Activated CD8-positive, alpha-beta T cell treated with anti-CD3 and anti-CD28 coated beads, Interleukin-2, amount 10 ng/mL, durations not matched to agents 7 days and 5 days (primary cell): ENCODE results near the gene USP7. TPM values are rescaled to one million over a fixed set of nuclear protein-coding genes. Genes with fewer than 3 reads are reported as not detected.
"Not testable (repeated sequence)": the region's sequence is repeated elsewhere in the genome, so short reads cannot be mapped to it uniquely, and the experiment has no call there.

ENCODE experiments used
- ATAC-seq: fragments of 150-1000 bp; cut with Tn5 transposase; one replicate; pipeline ENCODE4 v1.10.0; 2021; ENCODE audit warnings: moderate library complexity
- CTCF ChIA-PET: fragments of 350-600 bp; sonication (Branson Sonifier 250); formaldehyde crosslinking; loops from one replicate; lab custom pipeline; 2021; ENCODE audit warnings: antibody characterized with exemption; lab: Charles Lee
- POLR2A ChIA-PET: fragments of 350-600 bp; sonication (Branson Sonifier 250); formaldehyde crosslinking; loops from one replicate; lab custom pipeline; 2021; ENCODE audit warnings: antibody characterized with exemption; lab: Charles Lee
- DNase-seq: peaks from one replicate; pipeline ENCODE4 v3.0.0-alpha.2; 2020
- H3K27ac Mint-ChIP-seq: one replicate; pipeline ENCODE4 v1.8.0; 2021; ENCODE audit warnings: mild to moderate bottlenecking, mixed read lengths
- H3K27me3 Mint-ChIP-seq: one replicate; pipeline ENCODE4 v1.8.0; 2021; ENCODE audit warnings: low read depth, mixed read lengths
- H3K36me3 Mint-ChIP-seq: one replicate; pipeline ENCODE4 v1.8.0; 2021; ENCODE audit warnings: low read depth, mixed read lengths
- H3K4me1 Mint-ChIP-seq: one replicate; pipeline ENCODE4 v1.8.0; 2021; ENCODE audit warnings: low read depth, mixed read lengths
- H3K4me3 Mint-ChIP-seq: one replicate; pipeline ENCODE4 v1.8.0; 2021; ENCODE audit warnings: mild to moderate bottlenecking, mixed read lengths
- H3K9me3 Mint-ChIP-seq: one replicate; pipeline ENCODE4 v1.8.0; 2022; ENCODE audit warnings: mixed read lengths; ENCODE audit not compliant: insufficient read depth
- total RNA-seq, 2 experiments: library from RNA; stranded (reverse); gene quantifications; one replicate each; pipeline ENCODE4 v1.2.3, GENCODE V29; 2021

Gene USP7
- total RNA-seq, 2 experiments from 2014 or later = 134 to 144 TPM

- Mint-ChIP-seq H3K4me3 (no peak overlapping the region), H3K36me3 (peaks cover 82% of the 10 kb centered on the region), H3K27ac (no peak overlapping the region), H3K27me3 (no peaks in the 10 kb centered on the region), H3K4me1 (peaks cover 62% of the 10 kb centered on the region), H3K9me3 (no peaks in the 10 kb centered on the region)
- ChIA-PET CTCF (interaction anchor here (1.3 to 3.8 kb wide), 2 partner anchors 12 to 15 kb away, joined by 3 to 24 read pairs; no protein-coding TSS in a partner anchor), POLR2A (no interaction called here)
- DNase-seq (no peak), ATAC-seq (no peak)
Observed at GRCh38 chr16:8920645-8921346, 42.9 kb downstream of the USP7 start.

GRCh38 chr16:8919934-8920462, 43.7 kb downstream of the USP7 start:
- peaks cover 86% of the 10 kb centered on the region for H3K36me3 Mint-ChIP-seq
- no peaks in the 10 kb centered on the region for H3K27me3 Mint-ChIP-seq
- peaks cover 59% of the 10 kb centered on the region for H3K4me1 Mint-ChIP-seq
- peak overlapping the region; percentile 82 for H3K27ac Mint-ChIP-seq
- H3K4me3 Mint-ChIP-seq = peak overlapping the region; percentile 20
- ChIA-PET CTCF (interaction anchor here (1.1 to 3.8 kb wide), 2 partner anchors 16 to 89 kb away, joined by 4 to 24 read pairs; no protein-coding TSS in a partner anchor), POLR2A (interaction anchor here (1.2 kb wide), 1 partner anchor 16 kb away, joined by 3 read pairs; no protein-coding TSS in a partner anchor)
- no peaks in the 10 kb centered on the region for H3K9me3 Mint-ChIP-seq
- DNase-seq (no peak), ATAC-seq (peak; percentile 35)

GRCh38 chr16:8919089-8919933, 44.4 kb downstream of the USP7 start:
- ATAC-seq = peak; percentile 49
- Mint-ChIP-seq H3K4me3 (peak overlapping the region; percentile 20), H3K27me3 (no peaks in the 10 kb centered on the region), H3K36me3 (peaks cover 86% of the 10 kb centered on the region), H3K9me3 (no peaks in the 10 kb centered on the region), H3K4me1 (peaks cover 57% of the 10 kb centered on the region), H3K27ac (peak overlapping the region; percentile 82)
- POLR2A ChIA-PET = interaction anchor here (1.2 kb wide), 1 partner anchor 17 kb away, joined by 3 read pairs; no protein-coding TSS in a partner anchor
- CTCF ChIA-PET = interaction anchor here (1.1 to 3.8 kb wide), 2 partner anchors 17 to 90 kb away, joined by 4 to 24 read pairs; no protein-coding TSS in a partner anchor
- DNase-seq = peak; percentile 28

GRCh38 chr16:8917336-8917735, 46.4 kb downstream of the USP7 start:
- H3K4me1 Mint-ChIP-seq = peaks cover 63% of the 10 kb centered on the region
- H3K27me3 Mint-ChIP-seq, H3K9me3 Mint-ChIP-seq, ATAC-seq, H3K4me3 Mint-ChIP-seq, POLR2A ChIA-PET, DNase-seq, H3K27ac Mint-ChIP-seq: not testable (repeated sequence)
- CTCF ChIA-PET = interaction anchor here (1.1 to 3.8 kb wide), 3 partner anchors 19 to 31 kb away, joined by 3 to 24 read pairs (median 15); no protein-coding TSS in a partner anchor
- peaks cover 87% of the 10 kb centered on the region for H3K36me3 Mint-ChIP-seq

GRCh38 chr16:8916541-8917225, 47.0 kb downstream of the USP7 start:
- H3K4me3 Mint-ChIP-seq = no peak overlapping the region
- ChIA-PET POLR2A (no interaction called here), CTCF (interaction anchor here (0.7 to 1.8 kb wide), 5 partner anchors 20 to 92 kb away, joined by 3 to 15 read pairs (median 3); no protein-coding TSS in a partner anchor)
- H3K27me3 Mint-ChIP-seq = no peaks in the 10 kb centered on the region
- no peaks in the 10 kb centered on the region for H3K9me3 Mint-ChIP-seq
- DNase-seq (no peak), ATAC-seq (no peak)
- H3K4me1 Mint-ChIP-seq = peaks cover 69% of the 10 kb centered on the region
- H3K27ac Mint-ChIP-seq = peak overlapping the region; percentile 6
- peaks cover 83% of the 10 kb centered on the region for H3K36me3 Mint-ChIP-seq

GRCh38 chr16:8915722-8916301, 47.9 kb downstream of the USP7 start:
- no peak for ATAC-seq
- H3K4me1 Mint-ChIP-seq = peaks cover 70% of the 10 kb centered on the region
- CTCF ChIA-PET = interaction anchor here (1.3 to 3.5 kb wide), 4 partner anchors 20 to 93 kb away, joined by 3 to 22 read pairs (median 10); no protein-coding TSS in a partner anchor
- no peak for DNase-seq
- peaks cover 83% of the 10 kb centered on the region for H3K36me3 Mint-ChIP-seq
- H3K4me3 Mint-ChIP-seq = no peak overlapping the region
- no peak overlapping the region for H3K27ac Mint-ChIP-seq
- no peaks in the 10 kb centered on the region for H3K27me3 Mint-ChIP-seq
- POLR2A ChIA-PET = no interaction called here
- no peaks in the 10 kb centered on the region for H3K9me3 Mint-ChIP-seq

- Mint-ChIP-seq H3K36me3 (peaks cover 73% of the 10 kb centered on the region), H3K27ac (peak overlapping the region; percentile 46), H3K9me3 (no peaks in the 10 kb centered on the region), H3K4me1 (peaks cover 60% of the 10 kb centered on the region), H3K27me3 (no peaks in the 10 kb centered on the region), H3K4me3 (no peak overlapping the region)
- DNase-seq (no peak), ATAC-seq (no peak)
- ChIA-PET CTCF (interaction anchor here (1.5 to 3.5 kb wide), 2 partner anchors 20 to 22 kb away, joined by 3 to 22 read pairs; no protein-coding TSS in a partner anchor), POLR2A (no interaction called here)
Observed at GRCh38 chr16:8914098-8914497, 49.6 kb downstream of the USP7 start.

- Mint-ChIP-seq H3K36me3 (peaks cover 72% of the 10 kb centered on the region), H3K27ac (peak overlapping the region; percentile 10), H3K4me1 (peaks cover 66% of the 10 kb centered on the region), H3K4me3 (no peak overlapping the region), H3K27me3 (no peaks in the 10 kb centered on the region), H3K9me3 (no peaks in the 10 kb centered on the region)
- ATAC-seq = no peak
- ChIA-PET CTCF (interaction anchor here (3.5 kb wide), 1 partner anchor 23 kb away, joined by 22 read pairs; no protein-coding TSS in a partner anchor), POLR2A (no interaction called here)
- no peak for DNase-seq
Observed at GRCh38 chr16:8912793-8913192, 50.9 kb downstream of the USP7 start.

GRCh38 chr16:8910811-8911210, 52.9 kb downstream of the USP7 start:
- H3K9me3 Mint-ChIP-seq = no peaks in the 10 kb centered on the region
- peaks cover 52% of the 10 kb centered on the region for H3K4me1 Mint-ChIP-seq
- H3K27ac Mint-ChIP-seq = peak overlapping the region; percentile 52
- H3K36me3 Mint-ChIP-seq = peaks cover 71% of the 10 kb centered on the region
- no peak for ATAC-seq
- DNase-seq = no peak
- H3K27me3 Mint-ChIP-seq = no peaks in the 10 kb centered on the region
- ChIA-PET CTCF (interaction anchor here (1.1 to 2.1 kb wide), 3 partner anchors 26 to 98 kb away, joined by 3 to 10 read pairs (median 5); no protein-coding TSS in a partner anchor), POLR2A (no interaction called here)
- no peak overlapping the region for H3K4me3 Mint-ChIP-seq

GRCh38 chr16:8908810-8909468, 54.8 kb downstream of the USP7 start:
- H3K9me3 Mint-ChIP-seq = no peaks in the 10 kb centered on the region
- H3K36me3 Mint-ChIP-seq = peaks cover 71% of the 10 kb centered on the region
- ChIA-PET POLR2A (no interaction called here), CTCF (interaction anchor here (1.0 to 4.1 kb wide), 3 partner anchors 13 to 100 kb away, joined by 3 to 30 read pairs (median 9); no protein-coding TSS in a partner anchor)
- peak; percentile 49 for ATAC-seq
- peak overlapping the region; percentile 23 for H3K27ac Mint-ChIP-seq
- no peak for DNase-seq
- H3K4me1 Mint-ChIP-seq = peaks cover 40% of the 10 kb centered on the region
- no peaks in the 10 kb centered on the region for H3K27me3 Mint-ChIP-seq
- H3K4me3 Mint-ChIP-seq = no peak overlapping the region
